Measurements from ENCODE around the gene IFIT1. TPM values are rescaled to one million over a fixed set of nuclear protein-coding genes. Genes with fewer than 3 reads are reported as not detected.

The IFIT1 gene
- polyA plus RNA-seq, 1 donor (not counting 4 experiments of a cell fraction or from before 2014, with no cell fraction given): 140 TPM

DNA sequence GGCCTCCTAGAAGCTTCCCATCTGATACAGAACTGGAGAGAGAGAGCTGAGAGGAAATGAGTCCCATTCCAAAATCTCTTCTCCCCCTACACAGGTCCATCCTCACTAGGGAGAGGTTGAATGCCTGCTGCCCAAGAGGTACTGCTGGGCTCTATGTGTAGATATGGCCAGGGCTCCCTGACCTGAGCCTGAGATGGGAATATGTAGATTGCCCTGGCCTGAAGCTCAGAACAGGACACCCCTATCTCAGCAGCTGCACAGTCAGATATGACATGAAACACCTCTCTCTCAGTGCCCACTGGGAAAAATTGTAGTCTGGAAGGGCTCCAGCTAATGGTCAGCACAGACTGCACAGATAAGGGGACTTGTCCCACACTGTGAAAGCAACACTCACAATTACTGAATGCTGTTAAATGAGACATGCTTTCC is 17.7 kb upstream of the IFIT1 start:
- H3K4me3 ChIP-seq (ENCODE audit: control insufficient read depth in 2 of 3, extremely low read depth in 1 of 3, insufficient read depth in 2 of 3, low read depth in 1 of 3, low read length in 3 of 3): no peak overlapping the region
- TF ChIP-seq, protein P1, sequence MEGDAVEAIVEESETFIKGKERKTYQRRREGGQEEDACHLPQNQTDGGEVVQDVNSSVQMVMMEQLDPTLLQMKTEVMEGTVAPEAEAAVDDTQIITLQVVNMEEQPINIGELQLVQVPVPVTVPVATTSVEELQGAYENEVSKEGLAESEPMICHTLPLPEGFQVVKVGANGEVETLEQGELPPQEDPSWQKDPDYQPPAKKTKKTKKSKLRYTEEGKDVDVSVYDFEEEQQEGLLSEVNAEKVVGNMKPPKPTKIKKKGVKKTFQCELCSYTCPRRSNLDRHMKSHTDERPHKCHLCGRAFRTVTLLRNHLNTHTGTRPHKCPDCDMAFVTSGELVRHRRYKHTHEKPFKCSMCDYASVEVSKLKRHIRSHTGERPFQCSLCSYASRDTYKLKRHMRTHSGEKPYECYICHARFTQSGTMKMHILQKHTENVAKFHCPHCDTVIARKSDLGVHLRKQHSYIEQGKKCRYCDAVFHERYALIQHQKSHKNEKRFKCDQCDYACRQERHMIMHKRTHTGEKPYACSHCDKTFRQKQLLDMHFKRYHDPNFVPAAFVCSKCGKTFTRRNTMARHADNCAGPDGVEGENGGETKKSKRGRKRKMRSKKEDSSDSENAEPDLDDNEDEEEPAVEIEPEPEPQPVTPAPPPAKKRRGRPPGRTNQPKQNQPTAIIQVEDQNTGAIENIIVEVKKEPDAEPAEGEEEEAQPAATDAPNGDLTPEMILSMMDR (optimal IDR thresholded peaks at IDR 0.05 in 1 of 3, IDR thresholded peaks at IDR 0.05 in 1 of 3, conservative IDR thresholded peaks at IDR 0.05 in 1 of 3; ENCODE audit: extremely low read depth in 1 of 3, insufficient read depth in 2 of 3, low read length in 3 of 3): no peak
- TF ChIP-seq EZH2 (IDR thresholded peaks at IDR 0.05; ENCODE audit: low read length): no peak
- no peak for DNase-seq (ENCODE audit: low read depth, low spot score)
- no peak overlapping the region for H3K9ac ChIP-seq (ENCODE audit: control insufficient read depth, extremely low read depth, insufficient read depth, low read length)
- no peak overlapping the region for H2AFZ ChIP-seq (ENCODE audit: control insufficient read depth, low read length)
- no peaks in the 10 kb centered on the region for H3K79me2 ChIP-seq (ENCODE audit: control insufficient read depth, insufficient read depth, low read length)
- dilution Hi-C loops (cut with MboI; ENCODE audit: extremely low pct_ligation_motif_present, low sequenced_read_pairs): no loop called here
- H3K36me3 ChIP-seq (ENCODE audit: control insufficient read depth in 2 of 2, extremely low read depth in 1 of 2, insufficient read depth in 2 of 2, low read length in 2 of 2): no peaks in the 10 kb centered on the region
- no peak overlapping the region for H3K27ac ChIP-seq (ENCODE audit: control insufficient read depth, insufficient read depth, low read length)
- H3K9me1 ChIP-seq (ENCODE audit: control insufficient read depth, extremely low read depth, insufficient read depth, low read length): no peaks in the 10 kb centered on the region
- H3K4me1 ChIP-seq (ENCODE audit: control insufficient read depth, extremely low read depth, insufficient read depth, low read length): peaks cover 8% of the 10 kb centered on the region
- FAIRE-seq: no peak
- no peaks in the 10 kb centered on the region for H4K20me1 ChIP-seq (ENCODE audit: control insufficient read depth, extremely low read depth, insufficient read depth, low read length)
- no peaks in the 10 kb centered on the region for H3K9me3 ChIP-seq (ENCODE audit: control insufficient read depth, low read depth, low read length)
- H3K27me3 ChIP-seq (ENCODE audit: control insufficient read depth, extremely low read depth, insufficient read depth, low read length): no peaks in the 10 kb centered on the region
- no peak overlapping the region for H3K4me2 ChIP-seq (ENCODE audit: control insufficient read depth, extremely low read depth, insufficient read depth, low read depth, low read length)

DNA sequence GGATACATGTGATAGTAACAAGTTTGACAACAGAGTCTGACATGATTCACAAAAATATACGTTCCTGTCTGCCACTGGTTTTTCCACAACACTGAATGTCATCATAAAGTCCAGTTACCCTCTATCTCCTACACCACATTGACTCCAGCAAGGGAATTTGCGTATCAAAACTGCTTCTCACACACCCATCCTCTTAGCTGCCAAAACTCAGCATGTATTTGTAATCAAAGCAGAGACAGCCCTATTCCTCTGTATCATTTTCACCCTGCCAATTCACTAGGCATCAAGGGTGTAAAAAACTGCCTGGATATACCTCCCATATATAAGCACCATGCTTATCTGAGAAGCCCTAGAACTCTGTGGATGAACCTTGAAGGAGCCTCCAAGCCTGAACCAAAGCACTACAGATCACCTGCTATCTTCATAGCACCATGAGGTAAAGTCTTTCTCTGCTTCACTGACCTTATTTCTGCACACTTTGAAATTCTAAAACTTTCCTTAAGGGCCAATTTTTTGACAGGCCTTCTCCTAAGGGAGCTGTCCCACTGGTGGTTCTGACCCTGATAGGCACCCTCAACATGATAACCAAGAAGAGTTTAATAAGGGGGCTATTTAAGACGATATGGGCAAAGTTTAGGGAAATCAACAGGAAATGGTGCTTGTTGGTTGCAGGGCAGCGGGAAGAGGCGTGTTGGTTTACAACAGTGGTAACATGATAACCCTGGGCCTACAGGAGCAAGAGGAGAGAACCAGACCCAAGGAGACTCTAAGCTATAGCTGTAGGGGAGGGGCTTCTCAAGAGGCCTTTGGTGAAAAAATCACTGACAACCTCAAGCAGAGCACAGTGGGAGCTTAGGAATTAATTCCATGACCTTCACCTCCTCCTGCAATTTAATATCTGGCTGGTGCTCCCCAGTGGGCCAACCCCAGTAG is 14.5 kb upstream of the IFIT1 start, which contains the start of gene IFIT1B:
TSS of gene IFIT1B (plus strand) at position 352 of the 933 bp plus-strand sequence. CDS start at position 432, 80 bp downstream.
- no peak for DNase-seq (ENCODE audit: low read depth, low spot score)
- Histone ChIP-seq H3K27me3 (ENCODE audit: control insufficient read depth, extremely low read depth, insufficient read depth, low read length) (no peaks in the 10 kb centered on the region), H3K9me1 (ENCODE audit: control insufficient read depth, extremely low read depth, insufficient read depth, low read length) (no peaks in the 10 kb centered on the region), H3K36me3 (ENCODE audit: control insufficient read depth in 2 of 2, extremely low read depth in 1 of 2, insufficient read depth in 2 of 2, low read length in 2 of 2) (no peaks in the 10 kb centered on the region), H3K4me1 (ENCODE audit: control insufficient read depth, extremely low read depth, insufficient read depth, low read length) (peaks cover 8% of the 10 kb centered on the region), H3K27ac (ENCODE audit: control insufficient read depth, insufficient read depth, low read length) (no peak within 1 kb of the TSS), H2AFZ (ENCODE audit: control insufficient read depth, low read length) (no peak within 1 kb of the TSS), H3K4me2 (ENCODE audit: control insufficient read depth, extremely low read depth, insufficient read depth, low read depth, low read length) (no peak within 1 kb of the TSS), H3K9me3 (ENCODE audit: control insufficient read depth, low read depth, low read length) (no peaks in the 10 kb centered on the region), H3K79me2 (ENCODE audit: control insufficient read depth, insufficient read depth, low read length) (no peaks in the 10 kb centered on the region), H4K20me1 (ENCODE audit: control insufficient read depth, extremely low read depth, insufficient read depth, low read length) (no peaks in the 10 kb centered on the region), H3K4me3 (ENCODE audit: control insufficient read depth in 2 of 3, extremely low read depth in 1 of 3, insufficient read depth in 2 of 3, low read depth in 1 of 3, low read length in 3 of 3) (no peak within 1 kb of the TSS), H3K9ac (ENCODE audit: control insufficient read depth, extremely low read depth, insufficient read depth, low read length) (no peak within 1 kb of the TSS)
- no peak for TF ChIP-seq EZH2 (IDR thresholded peaks at IDR 0.05; ENCODE audit: low read length)
- TF ChIP-seq, protein P1 (optimal IDR thresholded peaks at IDR 0.05 in 1 of 3, IDR thresholded peaks at IDR 0.05 in 1 of 3, conservative IDR thresholded peaks at IDR 0.05 in 1 of 3; ENCODE audit: extremely low read depth in 1 of 3, insufficient read depth in 2 of 3, low read length in 3 of 3): no peak
- no peak for FAIRE-seq
- dilution Hi-C loops (cut with MboI; ENCODE audit: extremely low pct_ligation_motif_present, low sequenced_read_pairs): no loop called here
